Stomach (tissue), 9 donors: ENCODE measurements around the gene AJAP1. TPM values are rescaled to one million over a fixed set of nuclear protein-coding genes. Genes with fewer than 3 reads are reported as not detected.

Experiments
- DNase-seq, 2 donors: peaks; one replicate each; pipeline versions ENCODE4 v3.0.0 to v3.0.0-alpha.2; 2013 to 2019
- H3K27ac ChIP-seq, 5 donors: fragments of 200-600 bp in 4 of 5; sonication (generic) in 4 of 5; one replicate each; pipeline ENCODE4 v1.5.1; 2013 to 2019; ENCODE audit warnings: mild to moderate bottlenecking in 1 of 5, moderate library complexity in 1 of 5
- H3K27me3 ChIP-seq, 3 donors: fragments of 200-600 bp; sonication (generic); one replicate each; pipeline ENCODE4 v1.5.1; 2017 to 2019; ENCODE audit warnings: mixed run types in 1 of 3
- H3K36me3 ChIP-seq, 4 donors: fragments of 200-600 bp; sonication (generic); 1 replicate in 3 of 4; 2 replicates in 1 of 4; pipeline ENCODE4 v1.5.1; 2016 to 2019
- H3K4me1 ChIP-seq, 4 donors: fragments of 200-600 bp; sonication (generic); one replicate each; pipeline ENCODE4 v1.5.1; 2016 to 2019
- H3K4me3 ChIP-seq, 4 donors: fragments of 200-600 bp; sonication (generic) in 3 of 4; one replicate each; pipeline ENCODE4 v1.5.1; 2016 to 2019; ENCODE audit warnings: mild to moderate bottlenecking in 1 of 4
- H3K9me3 ChIP-seq, 4 donors: fragments of 200-600 bp; sonication (generic); one replicate each; pipeline ENCODE4 v1.5.1; 2016 to 2019
- EP300 ChIP-seq: sonication (generic); formaldehyde crosslinking; IDR thresholded peaks from one replicate; pipeline ENCODE4 v1.6.1; 2017; ENCODE audit warnings: antibody characterized with exemption
- POLR2A ChIP-seq, 4 donors: fragments of 450-650 bp; IDR thresholded peaks; one replicate each; pipeline ENCODE4 v1.6.1; 2016; ENCODE audit warnings: antibody characterized with exemption in 4 of 4, control low read depth in 2 of 4, mild to moderate bottlenecking in 1 of 4, moderate library complexity in 1 of 4
- POLR2AphosphoS5 ChIP-seq, 3 donors: sonication (generic); formaldehyde crosslinking; IDR thresholded peaks; one replicate each; pipeline ENCODE4 v1.6.1; 2016; ENCODE audit warnings: antibody characterized with exemption in 3 of 3
- WGBS, 5 donors: extraction: QIAGEN DNeasy Blood & Tissue Kit in 3 of 5; methylation state at CpG; one replicate each; pipeline versions ENCODE4 v1.1.5 to v1.1.7; 2013 to 2018; 5-methylcytosine and 5-hydroxymethylcytosine counted together
- intact Hi-C: fragments of 100-400 bp; cut with DNase I; formaldehyde crosslinking; loops from one replicate; pipeline ENCODE4 v1.15.1; 2023; ENCODE audit warnings: low total_unique reads
- polyA plus RNA-seq, 3 donors: library from polyadenylated mRNA; stranded (reverse); fragments of 200-250 nt; gene quantifications; one replicate each; pipeline ENCODE4 v1.2.3, GENCODE V29; 2013
- total RNA-seq, 5 donors: library from RNA; depleted of rRNA; stranded (reverse); fragments of >200 nt; gene quantifications; one replicate each; pipeline versions ENCODE4 v1.1.0 to v1.2.3, GENCODE V29; 2014 to 2016
- TF ChIP-seq, protein P1 (sequence below), 7 experiments: fragments of 450-650 bp in 4 of 7; fragments of 200-600 bp in 3 of 7; sonication (generic) in 3 of 7; IDR thresholded peaks; one replicate each; pipeline ENCODE4 v1.5.1; 2016 to 2019; ENCODE audit warnings: antibody characterized with exemption in 7 of 7, control low read depth in 2 of 7, mild to moderate bottlenecking in 1 of 7
- donor health status: healthy with polysubstance abuse.
- donor health status: Bipolar disorder and iron deficiency.
- donor health status: healthy.

Gene AJAP1
- total and polyA plus RNA-seq, 8 donors: 0.10 to 1.1 (median 0.14) TPM; not detected in 3

GRCh38 chr1:4801192-4801924, 146.9 kb downstream of the AJAP1 start:
- 64 to 80% (median 74%) methylated on average over 14 of the region's 14 CpGs for WGBS, 5 donors
- Histone ChIP-seq H3K36me3 (no peaks in the 10 kb centered on the region), H3K9me3 (peaks cover 0 to 17% (median 5%) of the 10 kb centered on the region in 4 donors), H3K4me1 (no peaks in the 10 kb centered on the region), H3K27ac (no peak overlapping the region), H3K4me3 (no peak overlapping the region), H3K27me3 (peaks cover 0 to 11% (median 0%) of the 10 kb centered on the region in 3 donors)
- DNase-seq: peak in 1 of 2 donors; percentile 91
- TF ChIP-seq EP300 (no peak), POLR2AphosphoS5 (IDR thresholded peaks at IDR 0.05) (no peak), POLR2A (IDR thresholded peaks at IDR 0.05) (no peak)
- TF ChIP-seq, protein P1, sequence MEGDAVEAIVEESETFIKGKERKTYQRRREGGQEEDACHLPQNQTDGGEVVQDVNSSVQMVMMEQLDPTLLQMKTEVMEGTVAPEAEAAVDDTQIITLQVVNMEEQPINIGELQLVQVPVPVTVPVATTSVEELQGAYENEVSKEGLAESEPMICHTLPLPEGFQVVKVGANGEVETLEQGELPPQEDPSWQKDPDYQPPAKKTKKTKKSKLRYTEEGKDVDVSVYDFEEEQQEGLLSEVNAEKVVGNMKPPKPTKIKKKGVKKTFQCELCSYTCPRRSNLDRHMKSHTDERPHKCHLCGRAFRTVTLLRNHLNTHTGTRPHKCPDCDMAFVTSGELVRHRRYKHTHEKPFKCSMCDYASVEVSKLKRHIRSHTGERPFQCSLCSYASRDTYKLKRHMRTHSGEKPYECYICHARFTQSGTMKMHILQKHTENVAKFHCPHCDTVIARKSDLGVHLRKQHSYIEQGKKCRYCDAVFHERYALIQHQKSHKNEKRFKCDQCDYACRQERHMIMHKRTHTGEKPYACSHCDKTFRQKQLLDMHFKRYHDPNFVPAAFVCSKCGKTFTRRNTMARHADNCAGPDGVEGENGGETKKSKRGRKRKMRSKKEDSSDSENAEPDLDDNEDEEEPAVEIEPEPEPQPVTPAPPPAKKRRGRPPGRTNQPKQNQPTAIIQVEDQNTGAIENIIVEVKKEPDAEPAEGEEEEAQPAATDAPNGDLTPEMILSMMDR (IDR thresholded peaks at IDR 0.05): no peak
- intact Hi-C loops: no loop called here

DNA sequence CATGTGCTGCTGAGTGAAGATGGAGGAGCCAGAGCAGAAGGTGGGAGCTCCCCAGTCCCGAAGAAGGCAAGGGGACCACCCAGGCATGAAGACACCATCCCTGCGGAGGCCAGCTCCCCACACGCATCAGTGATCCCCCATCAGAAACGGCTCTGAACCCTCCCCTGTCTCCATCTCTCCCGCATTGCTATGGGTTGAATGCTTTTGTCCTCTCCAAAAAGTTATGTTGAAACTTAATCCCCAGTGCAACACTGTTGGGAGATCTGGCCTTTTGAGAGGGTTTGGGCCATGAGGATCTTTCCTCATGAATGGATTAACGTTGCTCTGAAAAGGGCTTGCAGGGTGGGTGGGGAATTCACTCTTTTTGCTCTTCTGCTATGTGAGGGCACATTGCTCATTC, 147.6 kb downstream of the AJAP1 start:
- H3K27me3 ChIP-seq: peaks cover 0 to 11% (median 0%) of the 10 kb centered on the region in 3 donors
- peaks cover 0 to 13% (median 12%) of the 10 kb centered on the region in 4 donors for H3K9me3 ChIP-seq
- TF ChIP-seq POLR2A (IDR thresholded peaks at IDR 0.05) (no peak), POLR2AphosphoS5 (IDR thresholded peaks at IDR 0.05) (no peak), EP300 (no peak)
- TF ChIP-seq, protein P1 (IDR thresholded peaks at IDR 0.05): no peak
- no peak overlapping the region for H3K27ac ChIP-seq
- intact Hi-C loops: no loop called here
- no peak for DNase-seq
- H3K4me3 ChIP-seq: no peak overlapping the region
- no peaks in the 10 kb centered on the region for H3K36me3 ChIP-seq
- 71 to 79% (median 73%) methylated on average over 6 of the region's 6 CpGs for WGBS, 5 donors
- no peaks in the 10 kb centered on the region for H3K4me1 ChIP-seq

DNA sequence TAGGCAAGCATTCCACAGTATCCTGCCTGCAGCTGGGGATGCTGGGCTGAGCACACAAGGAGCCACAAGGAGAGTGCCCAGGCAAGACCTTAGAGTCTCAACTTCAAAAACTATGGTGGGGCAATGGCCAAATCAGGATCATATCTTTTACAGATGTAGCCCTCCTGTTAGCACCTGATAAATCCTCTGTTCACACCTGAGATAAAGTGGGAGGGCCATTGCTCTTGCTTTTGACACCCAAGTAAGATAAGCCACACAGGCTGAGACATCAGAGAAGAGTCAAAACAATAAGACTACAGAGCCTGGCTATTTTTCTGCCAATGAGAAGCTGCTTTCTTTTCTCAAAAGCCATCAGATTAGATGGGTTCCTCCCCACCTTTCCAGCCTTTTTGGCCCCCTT, 148.9 kb downstream of the AJAP1 start:
- Histone ChIP-seq H3K27ac (no peak overlapping the region), H3K27me3 (peaks cover 0 to 11% (median 0%) of the 10 kb centered on the region in 3 donors), H3K9me3 (peaks cover 0 to 18% (median 9%) of the 10 kb centered on the region in 4 donors), H3K4me1 (no peaks in the 10 kb centered on the region), H3K4me3 (no peak overlapping the region), H3K36me3 (no peaks in the 10 kb centered on the region)
- no peak for DNase-seq
- intact Hi-C loops: no loop called here
- TF ChIP-seq POLR2AphosphoS5 (IDR thresholded peaks at IDR 0.05) (no peak), EP300 (no peak), POLR2A (IDR thresholded peaks at IDR 0.05) (no peak)
- TF ChIP-seq, protein P1 (IDR thresholded peaks at IDR 0.05): no peak

DNA sequence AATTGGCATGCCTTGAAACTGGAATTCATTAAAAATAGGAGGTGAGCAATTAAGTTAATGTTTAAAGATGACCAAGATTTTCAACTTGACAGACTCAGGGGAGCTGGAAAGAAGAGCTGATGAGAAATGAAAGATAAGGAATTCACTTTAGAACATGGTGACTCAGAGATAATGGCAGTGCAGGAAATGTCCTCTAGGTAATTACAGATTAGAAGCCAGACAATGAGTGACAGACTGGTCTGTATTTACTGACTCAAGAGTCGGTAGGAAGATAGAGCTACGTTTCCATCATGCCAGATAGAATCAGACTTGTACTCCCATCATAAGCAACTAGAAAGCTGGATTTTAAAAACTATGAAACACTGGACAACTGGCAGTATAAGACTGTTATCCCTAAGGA, 151.6 kb downstream of the AJAP1 start:
- H3K27me3 ChIP-seq: peaks cover 0 to 5% (median 0%) of the 10 kb centered on the region in 3 donors
- H3K4me1 ChIP-seq: no peaks in the 10 kb centered on the region
- no peak for TF ChIP-seq EP300
- TF ChIP-seq, protein P1 (IDR thresholded peaks at IDR 0.05): no peak
- no peak for TF ChIP-seq POLR2A (IDR thresholded peaks at IDR 0.05)
- TF ChIP-seq POLR2AphosphoS5 (IDR thresholded peaks at IDR 0.05): no peak
- intact Hi-C loops: no loop called here
- DNase-seq: no peak
- H3K27ac ChIP-seq: no peak overlapping the region
- no peaks in the 10 kb centered on the region for H3K36me3 ChIP-seq
- 15 to 53% (median 39%) methylated on average over 2 of the region's 2 CpGs for WGBS, 5 donors
- no peak overlapping the region for H3K4me3 ChIP-seq
- H3K9me3 ChIP-seq: peaks cover 0 to 19% (median 9%) of the 10 kb centered on the region in 4 donors
